CMK (cell line): ENCODE measurements around the gene EFNB2.
A peak's percentile ranks its signal among the peaks of the same experiment; 100 is the strongest.

Experiments
- DNase-seq: peaks from one replicate; pipeline ENCODE4 v3.0.0-alpha.2; 2010; ENCODE audit warnings: low read depth

The EFNB2 gene

GRCh38 chr13:106535552-106536243 lies at the start of gene EFNB2:
Gene EFNB2 (minus strand): TSS chr13:106535662. CDS start chr13:106534964, 698 bp downstream.
- peak; percentile 49 for DNase-seq

- no peak for DNase-seq
Measured at GRCh38 chr13:106581225-106581624, 45.8 kb upstream of the EFNB2 start.

- DNase-seq: no peak
Measured at GRCh38 chr13:106575896-106576295, 40.4 kb upstream of the EFNB2 start.

- DNase-seq: no peak
Measured at GRCh38 chr13:106573868-106574267, 38.4 kb upstream of the EFNB2 start.

- DNase-seq: no peak
Measured at GRCh38 chr13:106573284-106573846, 37.9 kb upstream of the EFNB2 start.

GRCh38 chr13:106570299-106570852 lies 34.9 kb upstream of the EFNB2 start:
- peak; percentile 29 for DNase-seq

GRCh38 chr13:106569233-106570095 lies 34.0 kb upstream of the EFNB2 start:
- no peak for DNase-seq

- no peak for DNase-seq
Measured at GRCh38 chr13:106568299-106569003, 33.0 kb upstream of the EFNB2 start.

- peak; percentile 71 for DNase-seq
Measured at GRCh38 chr13:106567474-106568298, 32.2 kb upstream of the EFNB2 start, which contains the start of gene ARGLU1. Gene ARGLU1 (minus strand): TSS chr13:106568137. CDS start chr13:106567919, 218 bp downstream.

- peak; percentile 18 for DNase-seq
Measured at GRCh38 chr13:106566641-106567473, 31.4 kb upstream of the EFNB2 start.

GRCh38 chr13:106565127-106565775 lies 29.8 kb upstream of the EFNB2 start:
- no peak for DNase-seq

- DNase-seq: no peak
Measured at GRCh38 chr13:106562301-106562700, 26.8 kb upstream of the EFNB2 start.

- DNase-seq: no peak
Measured at GRCh38 chr13:106561551-106562170, 26.2 kb upstream of the EFNB2 start.

- DNase-seq: no peak
Measured at GRCh38 chr13:106560821-106561220, 25.4 kb upstream of the EFNB2 start.

GRCh38 chr13:106558527-106558926 lies 23.1 kb upstream of the EFNB2 start:
- no peak for DNase-seq

GRCh38 chr13:106555631-106556328 lies 20.3 kb upstream of the EFNB2 start:
- DNase-seq: no peak

- no peak for DNase-seq
Measured at GRCh38 chr13:106551751-106552150, 16.3 kb upstream of the EFNB2 start.

- no peak for DNase-seq
Measured at GRCh38 chr13:106551350-106551749, 15.9 kb upstream of the EFNB2 start.
